HG03135 (cell line): ENCODE measurements around the gene NUTM2A.
"Not testable (repeated sequence)": the region's sequence is repeated elsewhere in the genome, so short reads cannot be mapped to it uniquely, and the experiment has no call there.

ENCODE experiments used
- ATAC-seq: cut with Tn5 transposase; IDR thresholded peaks from one replicate; pipeline ENCODE4 v1.9.1; 2021; ENCODE audit warnings: mild to moderate bottlenecking, moderate library complexity; ENCODE audit not compliant: unreplicated experiment

NUTM2A gene

GRCh38 chr10:87242192-87242591 is 16.9 kb downstream of the NUTM2A start:
- ATAC-seq, result not testable (repeated sequence)

- ATAC-seq, result not testable (repeated sequence)
Observed at GRCh38 chr10:87247335-87247734, 22.1 kb downstream of the NUTM2A start.

- not testable (repeated sequence) for ATAC-seq
Observed at GRCh38 chr10:87248818-87249353, 23.6 kb downstream of the NUTM2A start.

- ATAC-seq, result not testable (repeated sequence)
Observed at GRCh38 chr10:87280749-87281392, 55.6 kb downstream of the NUTM2A start.
